Nephron progenitor cell (in vitro differentiated cells): ENCODE measurements around the gene PIPOX.

ENCODE experiments used
- DNase-seq: peaks from one replicate; pipeline ENCODE4 v3.0.0; 2021
- H3K27ac Mint-ChIP-seq: 2 replicates; pipeline ENCODE4 v1.8.0; 2021; ENCODE audit warnings: mild to moderate bottlenecking, moderate library complexity, mixed read lengths
- H3K27me3 Mint-ChIP-seq: 2 replicates; pipeline ENCODE4 v1.8.0; 2021; ENCODE audit warnings: mild to moderate bottlenecking, low read depth, mixed read lengths; ENCODE audit not compliant: poor library complexity
- H3K36me3 Mint-ChIP-seq: 2 replicates; pipeline ENCODE4 v1.8.0; 2021; ENCODE audit warnings: low read depth, mixed read lengths
- H3K4me1 Mint-ChIP-seq: 2 replicates; pipeline ENCODE4 v1.8.0; 2021; ENCODE audit warnings: mixed read lengths
- H3K4me3 Mint-ChIP-seq: 2 replicates; pipeline ENCODE4 v1.8.0; 2021; ENCODE audit warnings: mild to moderate bottlenecking, moderate library complexity, mixed read lengths
- H3K9me3 Mint-ChIP-seq: 2 replicates; pipeline ENCODE4 v1.8.0; 2021; ENCODE audit warnings: mild to moderate bottlenecking, moderate library complexity, mixed read lengths
- TF ChIP-seq, protein P1 (sequence below): fragments of 200-600 bp; sonication (generic); IDR thresholded peaks from 2 replicates; pipeline ENCODE4 v1.5.0; 2021; ENCODE audit warnings: antibody characterized with exemption

Gene PIPOX

DNA sequence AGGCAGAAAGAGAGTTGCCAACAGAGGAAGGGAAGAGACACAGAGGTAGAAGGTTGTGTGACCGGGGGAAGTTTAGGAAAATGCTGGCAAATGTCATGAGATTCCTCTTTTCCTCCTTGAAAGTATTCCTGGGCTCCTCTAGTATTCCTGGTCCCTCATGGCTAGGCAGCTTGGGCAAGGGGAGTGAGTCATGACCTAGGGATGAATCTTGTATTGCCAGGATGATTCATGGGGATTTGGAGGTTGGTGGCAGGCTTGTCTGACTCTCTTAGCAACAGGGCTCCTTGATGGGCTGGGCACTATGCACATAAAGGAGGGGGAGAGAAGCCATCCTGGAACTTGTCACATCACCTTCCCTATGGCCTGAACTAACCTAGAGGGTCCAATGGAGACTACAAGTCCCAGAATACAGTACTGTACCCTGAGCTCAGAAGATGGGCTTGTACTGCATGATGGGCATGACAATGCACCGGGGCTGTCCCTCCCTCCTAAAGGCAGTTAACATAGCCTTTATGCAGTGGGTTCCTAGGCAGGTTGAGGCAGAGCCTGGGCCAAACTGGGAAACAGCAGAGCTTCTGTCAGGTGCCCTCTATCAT lies 35.0 kb upstream of the PIPOX start:
- Mint-ChIP-seq H3K27me3 (peaks cover 47% of the 10 kb centered on the region), H3K4me1 (peaks cover 17% of the 10 kb centered on the region), H3K9me3 (no peaks in the 10 kb centered on the region), H3K36me3 (no peaks in the 10 kb centered on the region), H3K4me3 (no peak overlapping the region), H3K27ac (no peak overlapping the region)
- TF ChIP-seq, protein P1, sequence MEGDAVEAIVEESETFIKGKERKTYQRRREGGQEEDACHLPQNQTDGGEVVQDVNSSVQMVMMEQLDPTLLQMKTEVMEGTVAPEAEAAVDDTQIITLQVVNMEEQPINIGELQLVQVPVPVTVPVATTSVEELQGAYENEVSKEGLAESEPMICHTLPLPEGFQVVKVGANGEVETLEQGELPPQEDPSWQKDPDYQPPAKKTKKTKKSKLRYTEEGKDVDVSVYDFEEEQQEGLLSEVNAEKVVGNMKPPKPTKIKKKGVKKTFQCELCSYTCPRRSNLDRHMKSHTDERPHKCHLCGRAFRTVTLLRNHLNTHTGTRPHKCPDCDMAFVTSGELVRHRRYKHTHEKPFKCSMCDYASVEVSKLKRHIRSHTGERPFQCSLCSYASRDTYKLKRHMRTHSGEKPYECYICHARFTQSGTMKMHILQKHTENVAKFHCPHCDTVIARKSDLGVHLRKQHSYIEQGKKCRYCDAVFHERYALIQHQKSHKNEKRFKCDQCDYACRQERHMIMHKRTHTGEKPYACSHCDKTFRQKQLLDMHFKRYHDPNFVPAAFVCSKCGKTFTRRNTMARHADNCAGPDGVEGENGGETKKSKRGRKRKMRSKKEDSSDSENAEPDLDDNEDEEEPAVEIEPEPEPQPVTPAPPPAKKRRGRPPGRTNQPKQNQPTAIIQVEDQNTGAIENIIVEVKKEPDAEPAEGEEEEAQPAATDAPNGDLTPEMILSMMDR: no peak
- DNase-seq: no peak

DNA sequence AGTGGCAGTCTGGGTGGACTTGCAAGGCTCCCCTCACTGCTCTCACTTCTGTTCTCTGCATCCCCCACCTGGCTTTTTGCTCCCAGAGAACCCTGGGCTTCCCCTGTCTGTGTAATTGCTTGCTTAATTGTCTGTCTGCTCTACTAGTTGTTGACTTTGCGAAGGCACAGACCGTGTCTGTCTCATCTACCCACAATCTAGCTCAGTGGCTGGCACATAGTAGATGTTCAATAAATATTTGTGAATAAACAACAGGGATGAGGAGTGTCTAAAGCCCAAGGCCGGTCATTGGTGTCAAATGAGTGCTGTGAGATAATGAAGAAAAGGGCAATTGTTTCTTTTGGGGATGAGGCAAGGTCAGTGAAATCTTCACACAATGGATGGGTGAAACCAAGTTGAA lies 34.4 kb upstream of the PIPOX start:
- Mint-ChIP-seq H3K27me3 (peaks cover 40% of the 10 kb centered on the region), H3K27ac (no peak overlapping the region), H3K9me3 (no peaks in the 10 kb centered on the region), H3K4me1 (peaks cover 17% of the 10 kb centered on the region), H3K4me3 (no peak overlapping the region), H3K36me3 (no peaks in the 10 kb centered on the region)
- TF ChIP-seq, protein P1: no peak
- DNase-seq: no peak

DNA sequence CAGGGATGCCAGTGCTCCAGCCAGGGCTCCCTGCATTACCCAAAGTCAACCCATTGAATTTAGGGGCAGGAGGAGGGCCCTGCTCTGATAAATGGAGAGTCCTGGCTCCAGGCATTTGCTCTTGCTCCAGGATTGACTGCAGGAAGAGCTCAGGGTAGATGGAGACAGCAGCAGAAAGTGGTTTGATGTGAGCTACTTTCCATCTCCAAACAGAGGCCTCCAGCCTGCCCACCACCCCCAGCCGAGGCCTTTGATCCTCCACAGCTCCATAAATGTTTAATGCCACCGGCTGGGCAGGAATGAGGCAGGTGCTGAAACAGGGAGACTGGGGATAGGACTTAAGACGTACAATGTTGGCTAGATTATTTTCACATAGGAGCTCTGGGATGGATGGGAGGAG lies 32.8 kb upstream of the PIPOX start:
- TF ChIP-seq, protein P1: no peak
- H3K27ac Mint-ChIP-seq: no peak overlapping the region
- H3K27me3 Mint-ChIP-seq: peaks cover 29% of the 10 kb centered on the region

DNA sequence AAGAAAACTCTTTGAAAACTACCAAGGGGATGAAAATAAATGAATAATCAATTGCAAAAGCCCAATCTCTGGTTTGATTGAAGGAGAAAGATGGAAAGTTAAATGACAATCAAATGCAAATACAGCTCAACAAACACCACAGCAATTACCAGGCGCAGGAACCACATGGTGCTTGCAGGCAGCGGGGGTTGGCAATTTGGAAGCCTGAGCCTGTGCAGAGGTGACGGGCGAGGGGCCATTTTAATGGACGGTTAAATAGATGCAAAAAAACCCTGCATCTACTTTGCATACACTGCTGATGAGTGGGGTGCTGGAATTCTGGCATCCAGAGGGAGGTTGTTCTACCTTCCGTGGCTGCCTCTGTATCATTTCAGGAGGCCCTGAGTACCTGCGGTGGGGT lies 32.4 kb upstream of the PIPOX start:
- H3K4me1 Mint-ChIP-seq: peaks cover 25% of the 10 kb centered on the region

More for the DNA sequence above, 32.8 kb upstream of the PIPOX start:
- peaks cover 23% of the 10 kb centered on the region for H3K4me1 Mint-ChIP-seq
- H3K36me3 Mint-ChIP-seq: no peaks in the 10 kb centered on the region
- no peak overlapping the region for H3K4me3 Mint-ChIP-seq
- no peaks in the 10 kb centered on the region for H3K9me3 Mint-ChIP-seq
- no peak for DNase-seq

DNA sequence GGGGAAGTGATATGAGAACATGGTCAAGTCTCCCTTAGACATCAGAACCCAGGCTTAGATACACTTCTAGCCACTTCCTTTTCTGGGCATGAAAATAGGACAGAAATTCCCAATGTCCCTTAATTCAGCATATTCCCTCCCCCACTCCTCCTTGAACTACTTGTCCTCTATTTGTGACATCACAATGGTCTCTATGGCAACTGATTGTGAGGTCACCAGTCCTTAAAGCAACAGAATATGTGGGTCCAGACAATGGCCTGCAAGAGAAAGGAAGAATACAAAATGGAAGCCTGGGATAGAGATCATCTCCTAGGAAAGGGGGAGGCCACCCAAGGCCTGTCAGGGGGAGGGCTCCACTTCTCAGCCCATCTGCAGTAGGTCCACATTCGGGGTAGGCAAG lies 30.4 kb upstream of the PIPOX start:
- Mint-ChIP-seq H3K27me3 (peaks cover 18% of the 10 kb centered on the region), H3K4me1 (peaks cover 16% of the 10 kb centered on the region), H3K36me3 (no peaks in the 10 kb centered on the region), H3K9me3 (no peaks in the 10 kb centered on the region), H3K27ac (no peak overlapping the region), H3K4me3 (no peak overlapping the region)
- no peak for DNase-seq
- TF ChIP-seq, protein P1: no peak

More for the DNA sequence above, 32.4 kb upstream of the PIPOX start:
- DNase-seq: no peak
- Mint-ChIP-seq H3K27me3 (peaks cover 27% of the 10 kb centered on the region), H3K36me3 (no peaks in the 10 kb centered on the region), H3K9me3 (no peaks in the 10 kb centered on the region), H3K27ac (no peak overlapping the region), H3K4me3 (no peak overlapping the region)
- TF ChIP-seq, protein P1: no peak

DNA sequence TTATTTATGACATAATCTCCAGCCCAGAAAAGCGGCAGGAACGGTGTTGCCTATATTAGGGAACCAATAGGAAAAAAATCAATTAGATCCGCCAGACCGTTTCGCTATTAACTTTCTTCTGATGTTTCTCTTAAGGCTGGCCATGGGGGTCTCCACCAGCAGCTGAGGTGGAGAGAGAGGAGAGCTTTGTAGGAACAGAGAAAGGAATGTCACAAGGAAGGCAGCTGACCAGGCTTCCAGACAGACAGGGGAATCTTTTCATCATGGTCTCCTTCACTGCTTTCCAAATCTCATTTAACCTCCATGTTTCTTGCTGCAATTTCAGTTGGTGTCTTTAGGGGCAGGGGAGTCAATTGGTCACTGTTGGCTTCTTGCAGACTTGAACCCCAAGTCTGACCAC lies 28.2 kb upstream of the PIPOX start:
- no peak overlapping the region for H3K4me3 Mint-ChIP-seq

More for the DNA sequence above, 28.2 kb upstream of the PIPOX start:
- no peak for DNase-seq
- Mint-ChIP-seq H3K9me3 (no peaks in the 10 kb centered on the region), H3K27me3 (peaks cover 31% of the 10 kb centered on the region), H3K27ac (no peak overlapping the region), H3K36me3 (no peaks in the 10 kb centered on the region), H3K4me1 (peaks cover 25% of the 10 kb centered on the region)
- TF ChIP-seq, protein P1: no peak
